ENCODE measurements around the gene SPRED2. TPM values are rescaled to one million over a fixed set of nuclear protein-coding genes. Genes with fewer than 3 reads are reported as not detected.

The SPRED2 gene
- total and polyA plus RNA-seq, 2 of the 8 experiments (the other 6 are each of a cell fraction or from before 2014, with no cell fraction given) = 15.3 to 22.5 TPM

GRCh38 chr2:65386989-65387388 is 45.4 kb downstream of the SPRED2 start:
- no peak for TF ChIP-seq FOSL1 (IDR thresholded peaks at IDR 0.05; ENCODE audit: insufficient read depth, low read depth, low read length)
- TF ChIP-seq CEBPB (IDR thresholded peaks at IDR 0.05; ENCODE audit: low read depth, low read length) = no peak
- peak; percentile 9 to 31; a peak in 1 of 4 replicates for TF ChIP-seq RAD21 (IDR thresholded peaks at IDR 0.05 in 1 of 2, conservative IDR thresholded peaks at IDR 0.05 in 1 of 2; ENCODE audit: low read depth in 2 of 2, low read length in 2 of 2)
- TF ChIP-seq CTCF (IDR thresholded peaks at IDR 0.05; ENCODE audit: control extremely low read depth in 1 of 3, insufficient read depth in 1 of 3, low read depth in 1 of 3, low read length in 3 of 3) = peak in 1 of 3 experiments; percentile 10; a peak in 1 of 4 replicates
- no peak overlapping the region for H3K18ac ChIP-seq (ENCODE audit: extremely low read depth, low read length)

More at GRCh38 chr2:65386989-65387388, 45.4 kb downstream of the SPRED2 start:
- Histone ChIP-seq H3K4me3 (ENCODE audit: extremely low read depth in 1 of 4, insufficient read depth in 2 of 4, low read depth in 3 of 4, low read length in 4 of 4) (no peak overlapping the region), H4K8ac (ENCODE audit: extremely low read depth, insufficient read depth, low read length) (no peak overlapping the region), H4K20me1 (replicated peaks in 1 of 2; ENCODE audit: control insufficient read depth in 1 of 2, insufficient read depth in 2 of 2, low read length in 2 of 2) (peaks cover 5 to 7% of the 10 kb centered on the region in 2 experiments), H3K79me1 (ENCODE audit: low read depth, low read length) (peaks cover 4% of the 10 kb centered on the region), H3K23ac (ENCODE audit: insufficient read length) (no peak overlapping the region), H2BK5ac (ENCODE audit: low read depth, low read length) (no peak overlapping the region), H2BK12ac (ENCODE audit: low read depth, low read length) (no peak overlapping the region), H3K9ac (replicated peaks in 1 of 4; ENCODE audit: extremely low read depth in 1 of 4, low read depth in 3 of 4, low read length in 3 of 4) (no peak overlapping the region), H3K14ac (ENCODE audit: insufficient read length) (no peak overlapping the region), H2BK120ac (replicated peaks; ENCODE audit: low read depth, low read length) (no peak overlapping the region), H3K36me3 (ENCODE audit: control insufficient read depth in 2 of 4, insufficient read depth in 4 of 4, low read length in 3 of 4) (no peaks in the 10 kb centered on the region), H2BK15ac (ENCODE audit: low read length) (no peak overlapping the region), H3K4ac (replicated peaks; ENCODE audit: insufficient read length, low read depth, low read length) (no peak overlapping the region), H2AK5ac (ENCODE audit: low read depth, low read length) (no peak overlapping the region), H3K79me2 (ENCODE audit: control insufficient read depth in 1 of 2, insufficient read depth in 2 of 2, low read length in 2 of 2) (peaks cover 0 to 6% of the 10 kb centered on the region in 2 experiments; a peak in 1 of 4 replicates), H3K4me1 (replicated peaks in 1 of 4; ENCODE audit: control insufficient read depth in 3 of 4, insufficient read depth in 4 of 4, low read length in 3 of 4) (peaks cover 0 to 4% (median 1%) of the 10 kb centered on the region in 4 experiments; a peak in 4 of 7 replicates), H3K23me2 (ENCODE audit: low read depth, low read length) (peaks cover 2% of the 10 kb centered on the region; the same call in 1 of the 2 replicates), H2BK20ac (ENCODE audit: low read length) (no peak overlapping the region), H3K27me3 (replicated peaks in 1 of 4; ENCODE audit: control insufficient read depth in 3 of 4, extremely low read depth in 1 of 4, insufficient read depth in 3 of 4, low read length in 3 of 4) (no peaks in the 10 kb centered on the region), H4K91ac (replicated peaks; ENCODE audit: insufficient read length, low read length) (no peak overlapping the region), H3K27ac (ENCODE audit: low read depth, low read length) (no peak overlapping the region), H3K4me2 (ENCODE audit: insufficient read depth in 1 of 2, low read depth in 2 of 2, low read length in 2 of 2) (no peak overlapping the region), H2AFZ (ENCODE audit: low read length) (no peak overlapping the region), H3K9me3 (ENCODE audit: insufficient read depth in 2 of 2, low read depth in 1 of 2, low read length in 1 of 2) (no peaks in the 10 kb centered on the region), H3K56ac (replicated peaks; ENCODE audit: insufficient read length, low read depth, low read length) (no peak overlapping the region), H4K5ac (ENCODE audit: insufficient read length, low read depth, low read length) (no peak overlapping the region)
- FAIRE-seq (no peak), DNase-seq (ENCODE audit: low read depth in 1 of 2, low spot score in 2 of 2) (no peak)
- POLR2A ChIA-PET (ENCODE audit: partially characterized antibody) = no interaction called here
- 91% methylated on average over 4 of the region's 4 CpGs; no CpG with 5 or more reads in 1 of the 2 experiments for WGBS, 2 experiments (ENCODE audit: extremely low coverage in 1 of 2, insufficient coverage in 1 of 2, insufficient read length in 1 of 2, insufficient replicate concordance in 2 of 2, low coverage in 1 of 2, low lambda C conversion rate in 2 of 2, missing lambda C conversion rate in 1 of 2)
- CTCF ChIA-PET (ENCODE audit: partially characterized antibody) = interaction anchor here (0.9 to 1.8 kb wide), 8 partner anchors 9 to 122 kb away, joined by 3 to 6 read pairs (median 4); no protein-coding TSS in a partner anchor

All from H1 (cell line).